Cardiac fibroblast (primary cell): Measurements from ENCODE around the gene MICOS13.
A peak's percentile ranks its signal among the peaks of the same experiment; 100 is the strongest.

Experiments
- DNase-seq, 2 donors: peaks; one replicate each; pipeline versions ENCODE4 v3.0.0 to v3.0.0-alpha.2; 2010; ENCODE audit warnings: low read depth in 2 of 2
- H3K4me3 ChIP-seq, 2 donors: replicated peaks in 1 of 2; 1 replicate in 1 of 2; 2 replicates in 1 of 2; pipeline ENCODE4 v1.5.1; 2011; ENCODE audit warnings: low read depth in 2 of 2, low read length in 2 of 2, mild to moderate bottlenecking in 2 of 2, moderate library complexity in 1 of 2
- CTCF ChIP-seq: IDR thresholded peaks from one replicate; pipeline ENCODE4 v1.5.1; 2011; ENCODE audit warnings: low read depth, mild to moderate bottlenecking, low read length, inconsistent platforms

The MICOS13 gene

GRCh38 chr19:5651361-5651760 is 29.0 kb downstream of the MICOS13 start:
- DNase-seq, result no peak
- TF ChIP-seq CTCF, result no peak
- no peak overlapping the region for H3K4me3 ChIP-seq

GRCh38 chr19:5648464-5648863 is 31.9 kb downstream of the MICOS13 start:
- no peak overlapping the region for H3K4me3 ChIP-seq
- no peak for DNase-seq
- TF ChIP-seq CTCF, result no peak

GRCh38 chr19:5646703-5647102 is 33.6 kb downstream of the MICOS13 start:
- no peak for DNase-seq

GRCh38 chr19:5645409-5645808 is 34.9 kb downstream of the MICOS13 start:
- DNase-seq, result no peak
- TF ChIP-seq CTCF, result no peak
- H3K4me3 ChIP-seq, result no peak overlapping the region

More at GRCh38 chr19:5646703-5647102, 33.6 kb downstream of the MICOS13 start:
- H3K4me3 ChIP-seq, result no peak overlapping the region
- no peak for TF ChIP-seq CTCF

- DNase-seq, result peak in 1 of 2 donors; percentile 32
- H3K4me3 ChIP-seq, result no peak overlapping the region
These were observed 36.3 kb downstream of the MICOS13 start for GRCh38 chr19:5644037-5644436.

GRCh38 chr19:5643060-5643459 is 37.3 kb downstream of the MICOS13 start:
- DNase-seq, result no peak
- H3K4me3 ChIP-seq, result no peak overlapping the region
- TF ChIP-seq CTCF, result no peak

More at GRCh38 chr19:5644037-5644436, 36.3 kb downstream of the MICOS13 start:
- TF ChIP-seq CTCF, result no peak

GRCh38 chr19:5642204-5642603 is 38.1 kb downstream of the MICOS13 start:
- no peak for TF ChIP-seq CTCF
- H3K4me3 ChIP-seq, result no peak overlapping the region
- no peak for DNase-seq
